GM23248 (cell line): Measurements from ENCODE around the gene ERBB4. TPM values are rescaled to one million over a fixed set of nuclear protein-coding genes. Genes with fewer than 3 reads are reported as not detected.

Source experiments
- DNase-seq: peaks from one replicate; pipeline ENCODE4 v3.0.0-alpha.2; 2015
- H2AFZ ChIP-seq: fragments of 200-600 bp; sonication (generic); 2 replicates; pipeline ENCODE4 v1.6.1; 2016; ENCODE audit warnings: antibody characterized with exemption
- H3F3A ChIP-seq: fragments of 200-600 bp; sonication (generic); 2 replicates; pipeline ENCODE4 v1.6.1; 2016; ENCODE audit warnings: mild to moderate bottlenecking, antibody characterized with exemption, mixed run types; ENCODE audit not compliant: insufficient read depth
- H3K27ac ChIP-seq: fragments of 200-600 bp; sonication (generic); 2 replicates; pipeline ENCODE4 v1.5.1; 2016; ENCODE audit warnings: mild to moderate bottlenecking
- H3K27me3 ChIP-seq: fragments of 200-600 bp; sonication (generic); replicated peaks from 2 replicates; pipeline ENCODE4 v1.6.1; 2016; ENCODE audit warnings: mild to moderate bottlenecking; ENCODE audit not compliant: insufficient read depth
- H3K36me3 ChIP-seq: fragments of 200-600 bp; sonication (generic); 2 replicates; pipeline ENCODE4 v1.6.1; 2016; ENCODE audit warnings: low read depth, mild to moderate bottlenecking
- H3K4me1 ChIP-seq: fragments of 200-600 bp; sonication (generic); 2 replicates; pipeline ENCODE4 v1.6.1; 2016; ENCODE audit warnings: mild to moderate bottlenecking; ENCODE audit not compliant: insufficient read depth
- H3K4me2 ChIP-seq: fragments of 200-600 bp; sonication (generic); one replicate; pipeline ENCODE4 v1.6.1; 2016; ENCODE audit warnings: mild to moderate bottlenecking; ENCODE audit not compliant: unreplicated experiment
- H3K4me3 ChIP-seq: fragments of 200-600 bp; sonication (generic); 2 replicates; pipeline ENCODE4 v1.5.1; 2016; ENCODE audit warnings: mild to moderate bottlenecking
- H3K79me2 ChIP-seq: fragments of 200-600 bp; sonication (generic); 2 replicates; pipeline ENCODE4 v1.6.1; 2016; ENCODE audit warnings: mild to moderate bottlenecking; ENCODE audit not compliant: insufficient read depth
- H3K9ac ChIP-seq: fragments of 200-600 bp; sonication (generic); 2 replicates; pipeline ENCODE4 v1.6.1; 2016; ENCODE audit warnings: mild to moderate bottlenecking
- H3K9me2 ChIP-seq: fragments of 200-600 bp; sonication (generic); 2 replicates; pipeline ENCODE4 v1.6.1; 2016; ENCODE audit warnings: mixed run types, mild to moderate bottlenecking, moderate library complexity; ENCODE audit not compliant: insufficient read depth
- H3K9me3 ChIP-seq: fragments of 200-600 bp; sonication (generic); one replicate; pipeline ENCODE4 v1.6.1; 2017; ENCODE audit warnings: low read depth
- H4K20me1 ChIP-seq: fragments of 200-600 bp; sonication (generic); 2 replicates; pipeline ENCODE4 v1.6.0; 2016; ENCODE audit not compliant: insufficient read depth
- EZH2 ChIP-seq: fragments of 200-600 bp; sonication (generic); IDR thresholded peaks from 2 replicates; pipeline ENCODE4 v1.6.1; 2018; ENCODE audit warnings: antibody characterized with exemption, mild to moderate bottlenecking; ENCODE audit not compliant: insufficient read depth, poor library complexity, severe bottlenecking
- EZH2phosphoT487 ChIP-seq: fragments of 200-600 bp; sonication (generic); IDR thresholded peaks from 2 replicates; pipeline ENCODE4 v1.6.1; 2018; ENCODE audit warnings: antibody characterized with exemption, moderate library complexity, mild to moderate bottlenecking, low read depth; ENCODE audit not compliant: insufficient read depth
- WGBS, 2 experiments: methylation state at CpG; one replicate each; pipeline ENCODE4 v1.1.6; 2015 to 2017; ENCODE audit warnings: low lambda C conversion rate in 2 of 2, low coverage in 1 of 2; ENCODE audit errors: missing lambda C conversion rate in 2 of 2; 5-methylcytosine and 5-hydroxymethylcytosine counted together
- in situ Hi-C: fragments of 300-500 bp; cut with MboI; formaldehyde crosslinking; loops from 2 replicates; pipeline ENCODE4 v1.15.0; 2020
- polyA plus RNA-seq: library from polyadenylated mRNA; unstranded; fragments of >200 nt; fragmentation: Nextera tagmentation; extraction: Ambion mirVana; gene quantifications from 2 replicates; pipeline ENCODE4 v1.2.1, GENCODE V29; 2016
- total RNA-seq: library from RNA; depleted of rRNA; stranded (reverse); fragments of >200 nt; shearing (Covaris generic); gene quantifications from 2 replicates; pipeline ENCODE4 v1.2.3, GENCODE V29; 2014

ERBB4 gene
- total and polyA plus RNA-seq, 2 experiments from 2014 or later, result not detected

DNA sequence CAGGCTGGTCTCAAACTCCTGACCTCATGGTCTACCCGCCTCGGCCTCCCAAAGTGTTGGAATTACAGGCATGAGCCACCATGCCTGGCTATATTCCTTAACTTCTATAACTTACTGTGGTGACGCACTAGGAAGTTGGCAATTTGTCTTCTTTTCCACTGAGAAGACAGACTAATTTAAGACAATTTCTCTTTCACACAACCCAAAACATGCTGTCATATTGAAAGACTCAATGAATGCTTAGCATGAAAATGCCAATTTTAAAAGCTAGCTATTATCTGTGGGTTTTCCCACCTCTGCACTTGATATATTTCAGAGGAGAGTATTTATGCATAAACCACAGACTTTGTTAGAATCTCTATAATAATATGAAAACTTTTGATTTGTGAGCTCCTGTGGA is 84.5 kb downstream of the ERBB4 start:
- Histone ChIP-seq H3K27me3 (no peaks in the 10 kb centered on the region), H3F3A (peaks cover 9% of the 10 kb centered on the region; the same call in 1 of the 2 replicates), H3K9ac (no peak overlapping the region), H3K4me3 (no peak overlapping the region), H2AFZ (no peak overlapping the region), H3K36me3 (no peaks in the 10 kb centered on the region), H3K9me3 (no peaks in the 10 kb centered on the region), H4K20me1 (no peaks in the 10 kb centered on the region), H3K79me2 (no peaks in the 10 kb centered on the region), H3K9me2 (no peaks in the 10 kb centered on the region), H3K4me1 (peaks cover 27% of the 10 kb centered on the region), H3K4me2 (no peak overlapping the region), H3K27ac (no peak overlapping the region)
- WGBS, 2 experiments, result 94 to 96% methylated on average over 3 of the region's 3 CpGs
- in situ Hi-C loops, result no loop called here
- no peak for DNase-seq
- TF ChIP-seq EZH2phosphoT487 (no peak), EZH2 (no peak)

DNA sequence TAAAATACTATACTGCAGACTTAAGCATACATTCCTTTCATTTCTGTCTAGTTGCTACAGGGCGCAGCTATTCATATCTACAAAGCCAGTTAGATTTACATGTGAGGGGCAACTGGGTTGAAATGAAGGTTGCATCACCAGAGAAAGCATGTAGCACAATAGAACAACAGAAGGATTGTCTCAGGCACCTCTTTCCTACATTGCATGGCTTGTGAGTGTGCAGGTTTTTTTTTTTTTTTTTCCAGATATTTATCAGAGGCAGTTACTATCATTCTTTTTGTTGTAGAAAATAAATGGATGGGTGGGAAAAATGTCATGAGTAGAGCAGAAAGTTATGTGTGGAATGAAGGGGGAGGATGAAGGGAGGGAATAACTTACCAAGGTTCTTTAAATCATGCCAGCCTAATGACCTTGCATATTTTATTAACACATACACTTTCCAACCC is 86.8 kb downstream of the ERBB4 start:
- Histone ChIP-seq H3K4me1 (peaks cover 25% of the 10 kb centered on the region), H3K27me3 (no peaks in the 10 kb centered on the region), H3K9ac (no peak overlapping the region), H4K20me1 (no peaks in the 10 kb centered on the region), H3F3A (peaks cover 9% of the 10 kb centered on the region; the same call in 1 of the 2 replicates), H3K36me3 (no peaks in the 10 kb centered on the region), H3K27ac (peak overlapping the region; percentile 42), H3K9me3 (no peaks in the 10 kb centered on the region), H3K4me2 (peak overlapping the region; percentile 55), H2AFZ (no peak overlapping the region), H3K4me3 (peak overlapping the region; percentile 17; the same call in 1 of the 2 replicates), H3K9me2 (no peaks in the 10 kb centered on the region), H3K79me2 (no peaks in the 10 kb centered on the region)
- in situ Hi-C loops, result no loop called here
- TF ChIP-seq EZH2 (no peak), EZH2phosphoT487 (no peak)
- DNase-seq, result peak; percentile 54
- 0% methylated on average over 1 of the region's 1 CpG for WGBS, 2 experiments

DNA sequence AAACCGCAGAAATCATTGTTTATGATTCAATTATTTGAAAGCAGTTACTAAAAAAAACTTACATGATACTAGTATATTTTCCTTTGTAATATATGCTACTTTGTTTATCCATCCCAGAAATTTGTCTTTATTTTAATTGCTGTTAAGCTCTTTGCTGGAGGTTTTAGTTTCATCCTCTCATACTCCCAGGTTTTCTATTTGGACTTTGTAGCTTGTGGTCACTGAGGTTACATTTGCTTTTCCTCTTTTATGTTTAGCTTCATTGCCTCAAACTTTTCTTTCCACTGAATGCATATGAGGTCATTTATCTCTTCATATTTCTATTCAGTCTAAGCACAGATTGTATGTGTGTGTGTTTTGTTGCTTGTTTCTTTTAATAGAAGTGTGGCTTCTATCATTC is 89.9 kb downstream of the ERBB4 start:
- in situ Hi-C loops, result no loop called here
- no peaks in the 10 kb centered on the region for H3K27me3 ChIP-seq
- 60 to 68% methylated on average over 1 of the region's 1 CpG for WGBS, 2 experiments
- no peaks in the 10 kb centered on the region for H3K9me3 ChIP-seq
- H3F3A ChIP-seq, result peaks cover 9% of the 10 kb centered on the region; the same call in 1 of the 2 replicates
- H3K4me1 ChIP-seq, result peaks cover 25% of the 10 kb centered on the region
- H3K36me3 ChIP-seq, result no peaks in the 10 kb centered on the region
- no peak overlapping the region for H3K4me3 ChIP-seq
- no peak overlapping the region for H3K4me2 ChIP-seq
- no peaks in the 10 kb centered on the region for H3K9me2 ChIP-seq
- no peak overlapping the region for H3K9ac ChIP-seq
- TF ChIP-seq EZH2 (no peak), EZH2phosphoT487 (no peak)
- no peak overlapping the region for H3K27ac ChIP-seq
- H4K20me1 ChIP-seq, result no peaks in the 10 kb centered on the region
- no peaks in the 10 kb centered on the region for H3K79me2 ChIP-seq
- H2AFZ ChIP-seq, result 0 out of 2 replicates have a peak overlapping the region, but pooled peaks have one; percentile 12
- DNase-seq, result no peak

DNA sequence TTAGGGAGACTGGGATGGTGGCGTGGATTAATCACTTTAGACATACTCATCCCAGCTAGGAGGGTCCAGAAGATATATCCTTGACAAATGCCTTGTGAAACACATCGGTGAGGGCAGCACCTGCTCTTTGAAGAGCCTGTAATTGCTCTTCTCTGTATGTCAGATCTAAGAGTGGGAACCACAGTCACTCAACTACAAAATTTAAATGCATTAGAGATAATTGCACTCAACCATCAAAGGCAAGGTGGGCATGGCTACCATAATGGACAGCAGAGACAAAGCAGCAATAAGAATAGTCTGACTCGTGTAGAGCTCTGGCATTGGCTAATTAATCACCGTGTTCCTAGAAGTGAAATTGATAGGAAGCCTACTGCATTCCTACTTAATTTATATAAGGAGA is 96.8 kb downstream of the ERBB4 start:
- in situ Hi-C loops, result no loop called here

GRCh38 chr2:212441141-212441540 is 97.5 kb downstream of the ERBB4 start:
- Histone ChIP-seq H3K9me3 (no peaks in the 10 kb centered on the region), H3K36me3 (no peaks in the 10 kb centered on the region), H3F3A (no peaks in the 10 kb centered on the region), H3K9ac (no peak overlapping the region), H3K4me1 (no peaks in the 10 kb centered on the region), H3K4me2 (no peak overlapping the region), H3K79me2 (no peaks in the 10 kb centered on the region), H2AFZ (no peak overlapping the region), H3K4me3 (no peak overlapping the region), H4K20me1 (no peaks in the 10 kb centered on the region), H3K27ac (no peak overlapping the region), H3K9me2 (no peaks in the 10 kb centered on the region), H3K27me3 (no peaks in the 10 kb centered on the region)
- in situ Hi-C loops, result no loop called here
- no peak for TF ChIP-seq EZH2phosphoT487
- no peak for TF ChIP-seq EZH2
- no peak for DNase-seq
- WGBS, 2 experiments, result 30 to 62% methylated on average over 1 of the region's 1 CpG

More for the DNA sequence above, 96.8 kb downstream of the ERBB4 start:
- Histone ChIP-seq H3K9me2 (no peaks in the 10 kb centered on the region), H3K36me3 (no peaks in the 10 kb centered on the region), H3K27me3 (no peaks in the 10 kb centered on the region), H2AFZ (no peak overlapping the region), H3K9ac (no peak overlapping the region), H3K27ac (no peak overlapping the region), H3K9me3 (no peaks in the 10 kb centered on the region), H3F3A (no peaks in the 10 kb centered on the region), H3K4me2 (no peak overlapping the region), H4K20me1 (no peaks in the 10 kb centered on the region), H3K4me3 (no peak overlapping the region), H3K79me2 (no peaks in the 10 kb centered on the region), H3K4me1 (no peaks in the 10 kb centered on the region)
- no peak for TF ChIP-seq EZH2phosphoT487
- 16 to 26% methylated on average over 4 of the region's 4 CpGs for WGBS, 2 experiments
- no peak for DNase-seq
